ENCODE measurements around the gene ARHGAP42.

ARHGAP42 gene

DNA sequence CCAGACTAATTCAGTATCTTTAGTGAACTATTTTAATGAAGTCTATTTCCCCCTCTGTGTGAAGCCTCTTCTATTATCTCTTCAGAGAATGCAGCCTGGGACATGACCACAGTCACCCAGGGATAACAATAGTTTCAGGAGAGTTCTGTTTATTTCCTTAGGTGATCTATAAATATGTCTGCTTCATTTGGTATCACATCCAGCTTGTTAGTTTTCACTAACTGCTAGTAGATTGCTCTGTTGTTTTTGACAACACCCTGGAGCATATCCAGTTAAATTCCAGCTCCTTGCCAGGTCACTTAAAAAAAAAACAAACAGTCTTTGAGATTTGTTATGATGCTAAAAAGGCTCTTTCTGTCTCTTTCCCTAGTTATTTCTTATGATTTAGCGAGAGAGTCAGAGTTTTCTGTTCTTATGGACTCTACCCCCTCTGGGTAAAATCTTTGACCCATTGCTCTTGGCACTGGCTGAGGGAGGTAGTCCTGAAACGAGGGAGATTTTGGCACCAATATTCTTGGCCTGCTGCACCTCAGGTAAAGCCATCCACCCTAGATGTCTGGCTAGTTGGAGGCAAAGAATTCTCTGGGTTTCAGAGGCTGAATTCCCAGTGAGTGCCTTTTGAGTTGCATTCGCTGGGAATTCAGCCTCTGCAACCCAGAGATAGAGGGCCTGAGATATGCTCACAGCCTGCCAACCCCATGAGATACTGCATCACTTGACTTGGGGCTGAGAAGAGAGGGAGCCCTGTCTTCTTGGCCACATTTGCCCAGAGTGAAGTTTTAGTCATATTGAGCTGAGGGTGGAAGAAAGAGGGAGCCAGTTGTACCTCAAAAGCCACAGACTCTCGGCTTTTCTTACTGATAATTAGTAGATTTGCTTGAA, 283.4 kb downstream of the ARHGAP42 start:
- TF ChIP-seq, protein P1, sequence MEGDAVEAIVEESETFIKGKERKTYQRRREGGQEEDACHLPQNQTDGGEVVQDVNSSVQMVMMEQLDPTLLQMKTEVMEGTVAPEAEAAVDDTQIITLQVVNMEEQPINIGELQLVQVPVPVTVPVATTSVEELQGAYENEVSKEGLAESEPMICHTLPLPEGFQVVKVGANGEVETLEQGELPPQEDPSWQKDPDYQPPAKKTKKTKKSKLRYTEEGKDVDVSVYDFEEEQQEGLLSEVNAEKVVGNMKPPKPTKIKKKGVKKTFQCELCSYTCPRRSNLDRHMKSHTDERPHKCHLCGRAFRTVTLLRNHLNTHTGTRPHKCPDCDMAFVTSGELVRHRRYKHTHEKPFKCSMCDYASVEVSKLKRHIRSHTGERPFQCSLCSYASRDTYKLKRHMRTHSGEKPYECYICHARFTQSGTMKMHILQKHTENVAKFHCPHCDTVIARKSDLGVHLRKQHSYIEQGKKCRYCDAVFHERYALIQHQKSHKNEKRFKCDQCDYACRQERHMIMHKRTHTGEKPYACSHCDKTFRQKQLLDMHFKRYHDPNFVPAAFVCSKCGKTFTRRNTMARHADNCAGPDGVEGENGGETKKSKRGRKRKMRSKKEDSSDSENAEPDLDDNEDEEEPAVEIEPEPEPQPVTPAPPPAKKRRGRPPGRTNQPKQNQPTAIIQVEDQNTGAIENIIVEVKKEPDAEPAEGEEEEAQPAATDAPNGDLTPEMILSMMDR (IDR thresholded peaks at IDR 0.05; ENCODE audit: low read length) = no peak
- TF ChIP-seq EZH2 (IDR thresholded peaks at IDR 0.05; ENCODE audit: borderline replicate concordance, low read length) = no peak
- Histone ChIP-seq H2AFZ (ENCODE audit: low read length) (no peak overlapping the region), H3K9me3 (ENCODE audit: low read length) (no peaks in the 10 kb centered on the region), H3K9me2 (ENCODE audit: low read depth, low read length) (no peaks in the 10 kb centered on the region), H3K4me3 (ENCODE audit: low read depth, low read length, poor library complexity, severe bottlenecking) (no peak overlapping the region), H3K36me3 (ENCODE audit: insufficient read depth, low read length) (no peaks in the 10 kb centered on the region), H3K4me1 (ENCODE audit: insufficient read depth, low read length, severe bottlenecking) (no peaks in the 10 kb centered on the region), H3F3A (ENCODE audit: insufficient read depth, low read length) (no peaks in the 10 kb centered on the region), H4K20me1 (ENCODE audit: insufficient read depth, low read length) (no peaks in the 10 kb centered on the region), H3K9ac (ENCODE audit: low read length) (no peak overlapping the region), H3K27ac (ENCODE audit: low read depth, low read length, poor library complexity, severe bottlenecking) (no peak overlapping the region), H3K79me2 (ENCODE audit: insufficient read depth, low read length) (no peaks in the 10 kb centered on the region), H3K4me2 (ENCODE audit: low read length) (no peak overlapping the region), H3K27me3 (ENCODE audit: insufficient read depth, low read length) (no peaks in the 10 kb centered on the region)

DNA sequence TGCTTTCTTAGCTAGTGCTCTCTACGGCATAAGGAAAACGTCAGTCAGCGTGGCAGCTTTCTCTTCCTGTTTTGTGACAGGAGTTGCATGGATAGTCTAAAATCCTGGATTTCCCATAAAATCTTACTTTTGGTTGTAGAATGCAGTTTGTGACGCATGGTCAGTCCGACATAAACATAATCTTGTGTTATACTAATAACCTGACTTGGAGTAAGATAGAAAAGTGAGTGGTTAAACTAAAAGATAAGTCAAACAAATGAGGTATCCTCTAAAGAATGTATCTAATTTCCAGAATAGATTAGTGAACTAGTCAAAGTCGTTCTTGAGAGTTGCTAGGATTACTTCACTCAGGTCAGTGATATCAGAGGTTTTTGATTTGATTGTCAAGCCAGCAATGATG, 285.0 kb downstream of the ARHGAP42 start:
- H3K9me3 ChIP-seq (ENCODE audit: low read length) = no peaks in the 10 kb centered on the region
- no peak overlapping the region for H3K4me3 ChIP-seq (ENCODE audit: low read depth, low read length, poor library complexity, severe bottlenecking)
- H3K36me3 ChIP-seq (ENCODE audit: insufficient read depth, low read length) = no peaks in the 10 kb centered on the region
- no peaks in the 10 kb centered on the region for H3K4me1 ChIP-seq (ENCODE audit: insufficient read depth, low read length, severe bottlenecking)
- no peaks in the 10 kb centered on the region for H4K20me1 ChIP-seq (ENCODE audit: insufficient read depth, low read length)
- H3K4me2 ChIP-seq (ENCODE audit: low read length) = no peak overlapping the region
- no peak overlapping the region for H3K9ac ChIP-seq (ENCODE audit: low read length)
- no peaks in the 10 kb centered on the region for H3K9me2 ChIP-seq (ENCODE audit: low read depth, low read length)
- no peaks in the 10 kb centered on the region for H3K27me3 ChIP-seq (ENCODE audit: insufficient read depth, low read length)
- no peaks in the 10 kb centered on the region for H3F3A ChIP-seq (ENCODE audit: insufficient read depth, low read length)
- H3K79me2 ChIP-seq (ENCODE audit: insufficient read depth, low read length) = no peaks in the 10 kb centered on the region
- H2AFZ ChIP-seq (ENCODE audit: low read length) = no peak overlapping the region
- TF ChIP-seq, protein P1 (IDR thresholded peaks at IDR 0.05; ENCODE audit: low read length) = no peak
- TF ChIP-seq EZH2 (IDR thresholded peaks at IDR 0.05; ENCODE audit: borderline replicate concordance, low read length) = no peak
- no peak overlapping the region for H3K27ac ChIP-seq (ENCODE audit: low read depth, low read length, poor library complexity, severe bottlenecking)

GRCh38 chr11:100978442-100978841, 291.4 kb downstream of the ARHGAP42 start:
- TF ChIP-seq, protein P1 (IDR thresholded peaks at IDR 0.05; ENCODE audit: low read length) = no peak
- H3K9me2 ChIP-seq (ENCODE audit: low read depth, low read length) = no peaks in the 10 kb centered on the region
- no peak overlapping the region for H3K9ac ChIP-seq (ENCODE audit: low read length)
- H3K27ac ChIP-seq (ENCODE audit: low read depth, low read length, poor library complexity, severe bottlenecking) = no peak overlapping the region
- H3K79me2 ChIP-seq (ENCODE audit: insufficient read depth, low read length) = no peaks in the 10 kb centered on the region
- no peaks in the 10 kb centered on the region for H3K27me3 ChIP-seq (ENCODE audit: insufficient read depth, low read length)
- H3K9me3 ChIP-seq (ENCODE audit: low read length) = no peaks in the 10 kb centered on the region
- no peak overlapping the region for H3K4me3 ChIP-seq (ENCODE audit: low read depth, low read length, poor library complexity, severe bottlenecking)
- no peaks in the 10 kb centered on the region for H3F3A ChIP-seq (ENCODE audit: insufficient read depth, low read length)
- H4K20me1 ChIP-seq (ENCODE audit: insufficient read depth, low read length) = no peaks in the 10 kb centered on the region
- H3K4me2 ChIP-seq (ENCODE audit: low read length) = no peak overlapping the region
- H2AFZ ChIP-seq (ENCODE audit: low read length) = no peak overlapping the region
- H3K4me1 ChIP-seq (ENCODE audit: insufficient read depth, low read length, severe bottlenecking) = no peaks in the 10 kb centered on the region
- no peaks in the 10 kb centered on the region for H3K36me3 ChIP-seq (ENCODE audit: insufficient read depth, low read length)

Measured in OCI-LY1 (cell line).